Measurements from ENCODE around the gene MTCH2.
A peak's percentile ranks its signal among the peaks of the same experiment; 100 is the strongest.

Gene MTCH2

GRCh38 chr11:47672283-47672730 lies 29.9 kb upstream of the MTCH2 start:
- peaks cover 0 to 2% of the 10 kb centered on the region in 2 donors for H3K4me1 ChIP-seq (ENCODE audit: control insufficient read depth in 2 of 2, insufficient read depth in 1 of 2, low read depth in 1 of 2, low read length in 2 of 2)
- no peak overlapping the region for H3K9ac ChIP-seq (ENCODE audit: low read depth, low read length, poor library complexity)
- H3K27ac ChIP-seq (replicated peaks; ENCODE audit: low read length) = no peak overlapping the region
- H4K91ac ChIP-seq (ENCODE audit: low read depth, low read length, poor library complexity) = no peak overlapping the region
- H3K79me1 ChIP-seq (ENCODE audit: low read depth, low read length) = no peaks in the 10 kb centered on the region
- H2BK120ac ChIP-seq (ENCODE audit: low read depth, low read length) = no peak overlapping the region
- H3K9me3 ChIP-seq (replicated peaks in 1 of 2; ENCODE audit: control insufficient read depth in 2 of 2, insufficient read depth in 1 of 2, low read depth in 1 of 2, low read length in 2 of 2) = no peaks in the 10 kb centered on the region
- no peak overlapping the region for H3K18ac ChIP-seq (ENCODE audit: low read length)
- no peak overlapping the region for H3K23ac ChIP-seq (ENCODE audit: low read depth, low read length, poor library complexity)
- no peak overlapping the region for H3K14ac ChIP-seq (ENCODE audit: low read length)
- H3K4me2 ChIP-seq (ENCODE audit: insufficient read depth, low read length, poor library complexity, severe bottlenecking) = no peak overlapping the region
- no peak overlapping the region for H2BK12ac ChIP-seq (ENCODE audit: low read length)
- WGBS, 2 donors (ENCODE audit: extremely low coverage in 2 of 2, insufficient read length in 2 of 2, insufficient replicate concordance in 1 of 2) = no CpG with 5 or more reads among the region's 5 CpGs
- H3K27me3 ChIP-seq (ENCODE audit: control insufficient read depth in 3 of 3, insufficient read depth in 3 of 3, low read depth in 1 of 3, low read length in 3 of 3) = no peaks in the 10 kb centered on the region
- no peak overlapping the region for H3K4me3 ChIP-seq (ENCODE audit: low read length in 2 of 2)
- no peaks in the 10 kb centered on the region for H3K36me3 ChIP-seq (replicated peaks in 1 of 2; ENCODE audit: control insufficient read depth in 2 of 2, insufficient read depth in 2 of 2, low read length in 2 of 2)
- H4K8ac ChIP-seq (ENCODE audit: low read depth, low read length) = no peak overlapping the region
- H2AFZ ChIP-seq (ENCODE audit: low read length) = no peak overlapping the region
- no peak overlapping the region for H2AK5ac ChIP-seq (ENCODE audit: low read depth, low read length)
- no peak overlapping the region for H2BK5ac ChIP-seq (ENCODE audit: low read length)
- DNase-seq (ENCODE audit: low spot score) = no peak
- no peak overlapping the region for H3K4ac ChIP-seq (ENCODE audit: low read length)
- no peak overlapping the region for H2BK15ac ChIP-seq (ENCODE audit: low read length)

- no peak overlapping the region for H3K14ac ChIP-seq (ENCODE audit: low read length)
- H4K91ac ChIP-seq (ENCODE audit: low read depth, low read length, poor library complexity) = no peak overlapping the region
- H3K27ac ChIP-seq (replicated peaks; ENCODE audit: low read length) = no peak overlapping the region
- no peak overlapping the region for H2BK15ac ChIP-seq (ENCODE audit: low read length)
- H3K4me3 ChIP-seq (ENCODE audit: low read length in 2 of 2) = no peak overlapping the region
- no peaks in the 10 kb centered on the region for H3K79me1 ChIP-seq (ENCODE audit: low read depth, low read length)
- no peak overlapping the region for H4K8ac ChIP-seq (ENCODE audit: low read depth, low read length)
- no peak for DNase-seq (ENCODE audit: low spot score)
- H3K18ac ChIP-seq (ENCODE audit: low read length) = no peak overlapping the region
- H3K4ac ChIP-seq (ENCODE audit: low read length) = no peak overlapping the region
- no peak overlapping the region for H3K9ac ChIP-seq (ENCODE audit: low read depth, low read length, poor library complexity)
- H2AFZ ChIP-seq (ENCODE audit: low read length) = no peak overlapping the region
- H2AK5ac ChIP-seq (ENCODE audit: low read depth, low read length) = no peak overlapping the region
- peaks cover 0 to 4% (median 0%) of the 10 kb centered on the region in 3 experiments for H3K27me3 ChIP-seq (ENCODE audit: control insufficient read depth in 3 of 3, insufficient read depth in 3 of 3, low read depth in 1 of 3, low read length in 3 of 3)
- no peak overlapping the region for H2BK5ac ChIP-seq (ENCODE audit: low read length)
- H3K4me2 ChIP-seq (ENCODE audit: insufficient read depth, low read length, poor library complexity, severe bottlenecking) = no peak overlapping the region
- H3K4me1 ChIP-seq (ENCODE audit: control insufficient read depth in 2 of 2, insufficient read depth in 1 of 2, low read depth in 1 of 2, low read length in 2 of 2) = peaks cover 0 to 2% of the 10 kb centered on the region in 2 donors
- no peak overlapping the region for H2BK12ac ChIP-seq (ENCODE audit: low read length)
- no peaks in the 10 kb centered on the region for H3K9me3 ChIP-seq (replicated peaks in 1 of 2; ENCODE audit: control insufficient read depth in 2 of 2, insufficient read depth in 1 of 2, low read depth in 1 of 2, low read length in 2 of 2)
- H2BK120ac ChIP-seq (ENCODE audit: low read depth, low read length) = no peak overlapping the region
- WGBS, 2 donors (ENCODE audit: extremely low coverage in 2 of 2, insufficient read length in 2 of 2, insufficient replicate concordance in 1 of 2) = no CpG with 5 or more reads among the region's 6 CpGs
- H3K36me3 ChIP-seq (replicated peaks in 1 of 2; ENCODE audit: control insufficient read depth in 2 of 2, insufficient read depth in 2 of 2, low read length in 2 of 2) = no peaks in the 10 kb centered on the region
- peak overlapping the region; percentile 85 for H3K23ac ChIP-seq (ENCODE audit: low read depth, low read length, poor library complexity)
These were observed 27.5 kb upstream of the MTCH2 start for GRCh38 chr11:47669856-47670255.

- Histone ChIP-seq H2BK15ac (ENCODE audit: low read length) (no peak overlapping the region), H2BK5ac (ENCODE audit: low read length) (no peak overlapping the region), H3K4me3 (ENCODE audit: low read length in 2 of 2) (no peak overlapping the region), H3K9me3 (replicated peaks in 1 of 2; ENCODE audit: control insufficient read depth in 2 of 2, insufficient read depth in 1 of 2, low read depth in 1 of 2, low read length in 2 of 2) (no peaks in the 10 kb centered on the region), H3K9ac (ENCODE audit: low read depth, low read length, poor library complexity) (no peak overlapping the region), H3K27me3 (ENCODE audit: control insufficient read depth in 3 of 3, insufficient read depth in 3 of 3, low read depth in 1 of 3, low read length in 3 of 3) (peaks cover 0 to 4% (median 0%) of the 10 kb centered on the region in 3 experiments), H3K36me3 (replicated peaks in 1 of 2; ENCODE audit: control insufficient read depth in 2 of 2, insufficient read depth in 2 of 2, low read length in 2 of 2) (no peaks in the 10 kb centered on the region), H3K27ac (replicated peaks; ENCODE audit: low read length) (no peak overlapping the region), H3K4me2 (ENCODE audit: insufficient read depth, low read length, poor library complexity, severe bottlenecking) (no peak overlapping the region), H3K14ac (ENCODE audit: low read length) (no peak overlapping the region), H2AK5ac (ENCODE audit: low read depth, low read length) (no peak overlapping the region), H4K91ac (ENCODE audit: low read depth, low read length, poor library complexity) (no peak overlapping the region), H3K4ac (ENCODE audit: low read length) (no peak overlapping the region), H3K79me1 (ENCODE audit: low read depth, low read length) (no peaks in the 10 kb centered on the region), H2BK120ac (ENCODE audit: low read depth, low read length) (no peak overlapping the region), H2BK12ac (ENCODE audit: low read length) (no peak overlapping the region), H3K23ac (ENCODE audit: low read depth, low read length, poor library complexity) (no peak overlapping the region), H3K4me1 (ENCODE audit: control insufficient read depth in 2 of 2, insufficient read depth in 1 of 2, low read depth in 1 of 2, low read length in 2 of 2) (peaks cover 0 to 2% of the 10 kb centered on the region in 2 donors), H2AFZ (ENCODE audit: low read length) (no peak overlapping the region), H4K8ac (ENCODE audit: low read depth, low read length) (no peak overlapping the region), H3K18ac (ENCODE audit: low read length) (no peak overlapping the region)
- no peak for DNase-seq (ENCODE audit: low spot score)
These were observed 26.3 kb upstream of the MTCH2 start for GRCh38 chr11:47668665-47669064.

GRCh38 chr11:47667555-47667954 lies 25.2 kb upstream of the MTCH2 start:
- no peaks in the 10 kb centered on the region for H3K9me3 ChIP-seq (replicated peaks in 1 of 2; ENCODE audit: control insufficient read depth in 2 of 2, insufficient read depth in 1 of 2, low read depth in 1 of 2, low read length in 2 of 2)
- H3K4ac ChIP-seq (ENCODE audit: low read length) = no peak overlapping the region
- no peak overlapping the region for H3K27ac ChIP-seq (replicated peaks; ENCODE audit: low read length)
- WGBS, 2 donors (ENCODE audit: extremely low coverage in 2 of 2, insufficient read length in 2 of 2, insufficient replicate concordance in 1 of 2) = no CpG with 5 or more reads among the region's 2 CpGs
- H2AFZ ChIP-seq (ENCODE audit: low read length) = no peak overlapping the region
- no peak overlapping the region for H3K14ac ChIP-seq (ENCODE audit: low read length)
- no peak overlapping the region for H3K4me2 ChIP-seq (ENCODE audit: insufficient read depth, low read length, poor library complexity, severe bottlenecking)
- peaks cover 0 to 4% (median 0%) of the 10 kb centered on the region in 3 experiments for H3K27me3 ChIP-seq (ENCODE audit: control insufficient read depth in 3 of 3, insufficient read depth in 3 of 3, low read depth in 1 of 3, low read length in 3 of 3)
- H3K18ac ChIP-seq (ENCODE audit: low read length) = no peak overlapping the region
- H2BK5ac ChIP-seq (ENCODE audit: low read length) = no peak overlapping the region
- peaks cover 0 to 2% of the 10 kb centered on the region in 2 donors for H3K4me1 ChIP-seq (ENCODE audit: control insufficient read depth in 2 of 2, insufficient read depth in 1 of 2, low read depth in 1 of 2, low read length in 2 of 2)
- no peak for DNase-seq (ENCODE audit: low spot score)
- H3K4me3 ChIP-seq (ENCODE audit: low read length in 2 of 2) = no peak overlapping the region
- H2BK12ac ChIP-seq (ENCODE audit: low read length) = no peak overlapping the region
- no peak overlapping the region for H2BK120ac ChIP-seq (ENCODE audit: low read depth, low read length)
- H3K79me1 ChIP-seq (ENCODE audit: low read depth, low read length) = no peaks in the 10 kb centered on the region
- no peaks in the 10 kb centered on the region for H3K36me3 ChIP-seq (replicated peaks in 1 of 2; ENCODE audit: control insufficient read depth in 2 of 2, insufficient read depth in 2 of 2, low read length in 2 of 2)
- H3K9ac ChIP-seq (ENCODE audit: low read depth, low read length, poor library complexity) = no peak overlapping the region
- no peak overlapping the region for H3K23ac ChIP-seq (ENCODE audit: low read depth, low read length, poor library complexity)
- H4K8ac ChIP-seq (ENCODE audit: low read depth, low read length) = no peak overlapping the region
- no peak overlapping the region for H2BK15ac ChIP-seq (ENCODE audit: low read length)
- no peak overlapping the region for H2AK5ac ChIP-seq (ENCODE audit: low read depth, low read length)
- H4K91ac ChIP-seq (ENCODE audit: low read depth, low read length, poor library complexity) = no peak overlapping the region
